H9 (cell line): Measurements from ENCODE around the gene BCCIP. TPM values are rescaled to one million over a fixed set of nuclear protein-coding genes. Genes with fewer than 3 reads are reported as not detected.

Source experiments
- DNase-seq: peaks from one replicate; pipeline ENCODE4 v3.0.0-alpha.2; 2017
- H2AFZ ChIP-seq: one replicate; pipeline ENCODE4 v1.6.1; 2013; ENCODE audit warnings: mild to moderate bottlenecking, low read length, control low read depth, moderate library complexity
- H2AK5ac ChIP-seq: 2 replicates; pipeline ENCODE4 v1.6.1; 2013; ENCODE audit warnings: low read length, control low read depth, mixed read lengths; ENCODE audit not compliant: insufficient read length
- H2BK120ac ChIP-seq: one replicate; pipeline ENCODE4 v1.6.1; 2013; ENCODE audit warnings: low read depth, mild to moderate bottlenecking, low read length, control low read depth, inconsistent platforms; ENCODE audit not compliant: poor library complexity, severe bottlenecking
- H2BK12ac ChIP-seq: 2 replicates; pipeline ENCODE4 v1.6.1; 2013; ENCODE audit warnings: low read length, control low read depth, mixed read lengths, low read depth; ENCODE audit not compliant: insufficient read length
- H2BK15ac ChIP-seq: 2 replicates; pipeline ENCODE4 v1.6.1; 2013; ENCODE audit warnings: low read depth, low read length, control low read depth
- H2BK20ac ChIP-seq: one replicate; pipeline ENCODE4 v1.6.1; 2013; ENCODE audit warnings: low read depth, mild to moderate bottlenecking, low read length, control low read depth, inconsistent platforms; ENCODE audit not compliant: poor library complexity, severe bottlenecking
- H2BK5ac ChIP-seq: 2 replicates; pipeline ENCODE4 v1.6.1; 2013; ENCODE audit warnings: low read length, control low read depth, mixed read lengths; ENCODE audit not compliant: insufficient read length
- H3K14ac ChIP-seq: 2 replicates; pipeline ENCODE4 v1.6.1; 2013; ENCODE audit warnings: low read length, control low read depth; ENCODE audit not compliant: insufficient read depth
- H3K18ac ChIP-seq: 2 replicates; pipeline ENCODE4 v1.6.1; 2013; ENCODE audit warnings: low read depth, mild to moderate bottlenecking, mixed read lengths, low read length, control low read depth; ENCODE audit not compliant: insufficient read length
- H3K23ac ChIP-seq: 2 replicates; pipeline ENCODE4 v1.6.1; 2013; ENCODE audit warnings: low read length, control low read depth, mixed read lengths, low read depth; ENCODE audit not compliant: insufficient read length
- H3K23me2 ChIP-seq: 2 replicates; pipeline ENCODE4 v1.6.1; 2013; ENCODE audit warnings: low read depth, mild to moderate bottlenecking, mixed read lengths, low read length, control low read depth; ENCODE audit not compliant: insufficient read length, poor library complexity, severe bottlenecking
- H3K27ac ChIP-seq: 2 replicates; pipeline ENCODE4 v1.5.1; 2013; ENCODE audit warnings: low read length, control low read depth, mixed read lengths, low read depth; ENCODE audit not compliant: insufficient read length
- H3K27me3 ChIP-seq: 2 replicates; pipeline ENCODE4 v1.6.1; 2013; ENCODE audit warnings: low read length, control low read depth, inconsistent platforms; ENCODE audit not compliant: insufficient read depth
- H3K4ac ChIP-seq: 2 replicates; pipeline ENCODE4 v1.6.1; 2013; ENCODE audit warnings: low read depth, mild to moderate bottlenecking, control low read depth, inconsistent platforms, low read length, moderate library complexity
- H3K4me1 ChIP-seq: 2 replicates; pipeline ENCODE4 v1.6.1; 2013; ENCODE audit warnings: low read length, control low read depth, inconsistent platforms; ENCODE audit not compliant: insufficient read depth
- H3K4me2 ChIP-seq: 2 replicates; pipeline ENCODE4 v1.6.1; 2013; ENCODE audit warnings: low read length, control low read depth, mixed read lengths; ENCODE audit not compliant: insufficient read length, insufficient read depth
- H3K56ac ChIP-seq: 2 replicates; pipeline ENCODE4 v1.6.1; 2013; ENCODE audit warnings: low read depth, mild to moderate bottlenecking, mixed read lengths, low read length, control low read depth; ENCODE audit not compliant: insufficient read length
- H3K79me1 ChIP-seq: 2 replicates; pipeline ENCODE4 v1.6.1; 2013; ENCODE audit warnings: low read depth, mild to moderate bottlenecking, moderate library complexity, low read length, control low read depth, inconsistent platforms; ENCODE audit not compliant: insufficient read depth, poor library complexity, severe bottlenecking
- H3K79me2 ChIP-seq: 2 replicates; pipeline ENCODE4 v1.6.1; 2013; ENCODE audit warnings: low read length, control low read depth, inconsistent platforms; ENCODE audit not compliant: insufficient read depth
- H3K9ac ChIP-seq: 2 replicates; pipeline ENCODE4 v1.6.1; 2013; ENCODE audit warnings: low read length, control low read depth, mixed read lengths; ENCODE audit not compliant: insufficient read length; ENCODE audit errors: extremely low read depth
- H3K9me3 ChIP-seq: one replicate; pipeline ENCODE4 v1.6.1; 2013; ENCODE audit warnings: low read depth, low read length, inconsistent platforms; ENCODE audit not compliant: control insufficient read depth
- H3T11ph ChIP-seq: one replicate; pipeline ENCODE4 v1.6.1; 2013; ENCODE audit warnings: mild to moderate bottlenecking, low read length, control low read depth, inconsistent platforms
- H4K20me1 ChIP-seq: one replicate; pipeline ENCODE4 v1.6.1; 2013; ENCODE audit not compliant: control insufficient read depth, insufficient read length, insufficient read depth
- H4K5ac ChIP-seq: 2 replicates; pipeline ENCODE4 v1.6.1; 2013; ENCODE audit warnings: low read depth, mild to moderate bottlenecking, mixed read lengths, low read length, control low read depth; ENCODE audit not compliant: insufficient read length
- H4K8ac ChIP-seq: replicated peaks from 2 replicates; pipeline ENCODE4 v1.6.1; 2013; ENCODE audit warnings: low read length, control low read depth, mixed read lengths, low read depth; ENCODE audit not compliant: insufficient read length
- H4K91ac ChIP-seq: 2 replicates; pipeline ENCODE4 v1.6.1; 2013; ENCODE audit warnings: low read depth, mild to moderate bottlenecking, moderate library complexity, mixed read lengths, low read length, control low read depth; ENCODE audit not compliant: insufficient read length
- H3K27ac Mint-ChIP-seq, 3 experiments: 2 replicates in 2 of 3; 3 replicates in 1 of 3; pipeline ENCODE4 v1.8.0; 2020 to 2021; ENCODE audit warnings: mixed read lengths in 3 of 3, mild to moderate bottlenecking in 1 of 3, moderate library complexity in 1 of 3
- H3K27me3 Mint-ChIP-seq: 2 replicates; pipeline ENCODE4 v1.8.0; 2021; ENCODE audit warnings: low read depth, mild to moderate bottlenecking, moderate library complexity, mixed read lengths
- H3K36me3 Mint-ChIP-seq, 3 experiments: 2 replicates in 2 of 3; 3 replicates in 1 of 3; pipeline ENCODE4 v1.8.0; 2020 to 2021; ENCODE audit warnings: low read depth in 3 of 3, mixed read lengths in 3 of 3; ENCODE audit not compliant: insufficient read depth in 1 of 3
- H3K4me1 Mint-ChIP-seq, 2 experiments: 2 replicates each; pipeline ENCODE4 v1.8.0; 2020; ENCODE audit warnings: mixed read lengths in 2 of 2
- H3K4me3 Mint-ChIP-seq, 2 experiments: 2 replicates in 1 of 2; 3 replicates in 1 of 2; pipeline ENCODE4 v1.8.0; 2020 to 2021; ENCODE audit warnings: mild to moderate bottlenecking in 2 of 2, mixed read lengths in 2 of 2, moderate library complexity in 1 of 2
- H3K9me3 Mint-ChIP-seq, 2 experiments: 2 replicates in 1 of 2; 3 replicates in 1 of 2; pipeline ENCODE4 v1.8.0; 2020; ENCODE audit warnings: mild to moderate bottlenecking in 2 of 2, mixed read lengths in 2 of 2, moderate library complexity in 1 of 2
- WGBS: extraction: QIAGEN DNeasy Blood & Tissue Kit; methylation state at CpG from one replicate; pipeline ENCODE4 v1.1.7; 2013; ENCODE audit warnings: missing lambda C conversion rate, low lambda C conversion rate, mixed read lengths; ENCODE audit not compliant: insufficient read length; ENCODE audit errors: extremely low coverage; 5-methylcytosine and 5-hydroxymethylcytosine counted together
- total RNA-seq: library from RNA; stranded (reverse); gene quantifications from 2 replicates; pipeline ENCODE4 v1.2.1, GENCODE V29; 2021
- TF ChIP-seq, protein P1 (sequence below): fragments of 200-600 bp; sonication (generic); conservative IDR thresholded peaks from 3 replicates; pipeline ENCODE4 v1.8.0; 2021; ENCODE audit warnings: antibody characterized with exemption, mild to moderate bottlenecking

Gene BCCIP
- total RNA-seq, 1 experiment from 2014 or later, result 119 TPM

DNA sequence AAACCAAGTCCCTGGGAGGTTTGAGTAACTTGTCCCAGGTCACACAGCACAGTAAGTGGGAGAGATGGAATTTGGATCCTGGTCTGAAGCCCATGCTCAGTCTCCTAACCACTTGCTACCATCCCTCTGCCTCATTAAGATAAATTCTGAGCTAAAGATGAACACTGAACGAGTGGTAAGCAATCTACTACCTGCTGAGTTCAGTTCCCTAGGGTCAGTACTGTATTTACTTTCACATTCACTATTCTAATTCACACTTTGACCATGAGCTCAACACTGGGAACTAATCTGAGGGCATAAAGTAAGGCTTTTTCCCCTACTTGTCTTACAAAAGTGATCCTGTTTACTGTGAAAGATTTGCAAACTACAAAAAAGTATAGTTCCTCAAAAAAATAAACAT, 2.6 kb upstream of the BCCIP start:
- H3K14ac ChIP-seq, result no peak overlapping the region
- no peak overlapping the region for H2BK20ac ChIP-seq
- TF ChIP-seq, protein P1, sequence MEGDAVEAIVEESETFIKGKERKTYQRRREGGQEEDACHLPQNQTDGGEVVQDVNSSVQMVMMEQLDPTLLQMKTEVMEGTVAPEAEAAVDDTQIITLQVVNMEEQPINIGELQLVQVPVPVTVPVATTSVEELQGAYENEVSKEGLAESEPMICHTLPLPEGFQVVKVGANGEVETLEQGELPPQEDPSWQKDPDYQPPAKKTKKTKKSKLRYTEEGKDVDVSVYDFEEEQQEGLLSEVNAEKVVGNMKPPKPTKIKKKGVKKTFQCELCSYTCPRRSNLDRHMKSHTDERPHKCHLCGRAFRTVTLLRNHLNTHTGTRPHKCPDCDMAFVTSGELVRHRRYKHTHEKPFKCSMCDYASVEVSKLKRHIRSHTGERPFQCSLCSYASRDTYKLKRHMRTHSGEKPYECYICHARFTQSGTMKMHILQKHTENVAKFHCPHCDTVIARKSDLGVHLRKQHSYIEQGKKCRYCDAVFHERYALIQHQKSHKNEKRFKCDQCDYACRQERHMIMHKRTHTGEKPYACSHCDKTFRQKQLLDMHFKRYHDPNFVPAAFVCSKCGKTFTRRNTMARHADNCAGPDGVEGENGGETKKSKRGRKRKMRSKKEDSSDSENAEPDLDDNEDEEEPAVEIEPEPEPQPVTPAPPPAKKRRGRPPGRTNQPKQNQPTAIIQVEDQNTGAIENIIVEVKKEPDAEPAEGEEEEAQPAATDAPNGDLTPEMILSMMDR, result no peak
- Mint-ChIP-seq H3K27ac (no peak overlapping the region), H3K4me3 (no peak overlapping the region), H3K4me1 (peaks cover 5 to 6% of the 10 kb centered on the region in 2 experiments), H3K27me3 (no peaks in the 10 kb centered on the region), H3K36me3 (peaks cover 0 to 4% (median under 1%) of the 10 kb centered on the region in 3 experiments; a peak in 3 of 7 replicates), H3K9me3 (no peaks in the 10 kb centered on the region)
- H2BK12ac ChIP-seq, result no peak overlapping the region
- H3K4ac ChIP-seq, result no peak overlapping the region
- no peak overlapping the region for H3K18ac ChIP-seq
- H3K79me1 ChIP-seq, result peaks cover 2% of the 10 kb centered on the region
- H4K91ac ChIP-seq, result no peak overlapping the region
- H3K9me3 ChIP-seq, result no peaks in the 10 kb centered on the region
- H3K79me2 ChIP-seq, result peaks cover 22% of the 10 kb centered on the region
- WGBS, result no CpG with 5 or more reads among the region's 1 CpG
- H2BK15ac ChIP-seq, result no peak overlapping the region
- no peak overlapping the region for H3K27ac ChIP-seq
- H2AK5ac ChIP-seq, result no peak overlapping the region
- DNase-seq, result no peak
- H2BK120ac ChIP-seq, result no peak overlapping the region
- no peak overlapping the region for H4K8ac ChIP-seq
- no peak overlapping the region for H3K4me2 ChIP-seq
- 0 out of 2 replicates have a peak, but pooled peaks cover 2% of the 10 kb centered on the region for H3K4me1 ChIP-seq
- no peak overlapping the region for H3T11ph ChIP-seq
- H3K27me3 ChIP-seq, result no peaks in the 10 kb centered on the region
- H3K23me2 ChIP-seq, result no peaks in the 10 kb centered on the region
- H3K56ac ChIP-seq, result no peak overlapping the region
- no peaks in the 10 kb centered on the region for H4K20me1 ChIP-seq
- no peak overlapping the region for H3K9ac ChIP-seq
- no peak overlapping the region for H3K23ac ChIP-seq
- H2AFZ ChIP-seq, result no peak overlapping the region
- H4K5ac ChIP-seq, result no peak overlapping the region
- no peak overlapping the region for H2BK5ac ChIP-seq
